Upper lobe of left lung (tissue), 6 donors: ENCODE measurements around the gene LRRN2. TPM values are rescaled to one million over a fixed set of nuclear protein-coding genes. Genes with fewer than 3 reads are reported as not detected.

Experiments used
- ATAC-seq, 2 donors: fragments of 200-7000 bp; cut with Tn5 transposase; one replicate each; pipeline ENCODE4 v1.9.1; 2022; ENCODE audit warnings: mild to moderate bottlenecking in 2 of 2, moderate library complexity in 2 of 2; ENCODE audit not compliant: low FRiP score in 2 of 2
- DNase-seq, 2 donors: peaks; one replicate each; pipeline ENCODE4 v3.0.0-alpha.2; 2019 to 2020
- H3K27ac ChIP-seq, 4 donors: fragments of 200-600 bp; sonication (generic); one replicate each; pipeline ENCODE4 v1.5.1; 2016 to 2019
- H3K27me3 ChIP-seq, 4 donors: fragments of 200-600 bp; sonication (generic); one replicate each; pipeline ENCODE4 v1.5.1; 2017 to 2019
- H3K36me3 ChIP-seq, 4 donors: fragments of 200-600 bp; sonication (generic); one replicate each; pipeline ENCODE4 v1.5.1; 2016 to 2019
- H3K4me1 ChIP-seq, 4 donors: fragments of 200-600 bp; sonication (generic); one replicate each; pipeline ENCODE4 v1.5.1; 2018 to 2019
- H3K4me3 ChIP-seq, 4 donors: fragments of 200-600 bp; sonication (generic); one replicate each; pipeline ENCODE4 v1.5.1; 2017 to 2019; ENCODE audit warnings: mild to moderate bottlenecking in 2 of 4, moderate library complexity in 1 of 4
- H3K9me3 ChIP-seq, 4 donors: fragments of 200-600 bp; sonication (generic); one replicate each; pipeline ENCODE4 v1.5.1; 2018 to 2019
- EP300 ChIP-seq, 4 donors: sonication (generic); formaldehyde crosslinking; IDR thresholded peaks; one replicate each; pipeline ENCODE4 v1.5.1; 2017; ENCODE audit warnings: antibody characterized with exemption in 4 of 4, control low read depth in 2 of 4
- POLR2A ChIP-seq, 4 donors: fragments of 450-650 bp; IDR thresholded peaks; one replicate each; pipeline ENCODE4 v1.5.1; 2016 to 2017; ENCODE audit warnings: antibody characterized with exemption in 4 of 4, mild to moderate bottlenecking in 2 of 4
- POLR2AphosphoS5 ChIP-seq, 2 donors: sonication (generic); formaldehyde crosslinking; IDR thresholded peaks; one replicate each; pipeline ENCODE4 v1.5.1; 2017; ENCODE audit warnings: antibody characterized with exemption in 2 of 2
- WGBS, 2 donors: methylation state at CpG; one replicate each; pipeline ENCODE4 v1.1.5; 2017 to 2018; 5-methylcytosine and 5-hydroxymethylcytosine counted together
- total RNA-seq, 6 donors: library from RNA; depleted of rRNA in 4 of 6; stranded (reverse); fragments of >200 nt in 4 of 6; gene quantifications; one replicate each; pipeline versions ENCODE4 v1.1.0 to v1.2.1, GENCODE V29; 2016 to 2021
- TF ChIP-seq, protein P1 (sequence below), 6 experiments: fragments of 450-650 bp in 4 of 6; fragments of 200-600 bp in 2 of 6; sonication (generic) in 2 of 6; IDR thresholded peaks; one replicate each; pipeline ENCODE4 v1.5.1; 2016 to 2019; ENCODE audit warnings: antibody characterized with exemption in 6 of 6
- donor health status: DM: no; HTN: no; CAD: no; lungs with moderate emphysema.
- donor health status: DM: no; HTN: yes; CAD: no; lungs with severe emphysema.

LRRN2 gene
- total RNA-seq, 6 donors from 2014 or later, result 0.61 to 4.2 (median 2.6) TPM; not detected in 1

- TF ChIP-seq, protein P1, sequence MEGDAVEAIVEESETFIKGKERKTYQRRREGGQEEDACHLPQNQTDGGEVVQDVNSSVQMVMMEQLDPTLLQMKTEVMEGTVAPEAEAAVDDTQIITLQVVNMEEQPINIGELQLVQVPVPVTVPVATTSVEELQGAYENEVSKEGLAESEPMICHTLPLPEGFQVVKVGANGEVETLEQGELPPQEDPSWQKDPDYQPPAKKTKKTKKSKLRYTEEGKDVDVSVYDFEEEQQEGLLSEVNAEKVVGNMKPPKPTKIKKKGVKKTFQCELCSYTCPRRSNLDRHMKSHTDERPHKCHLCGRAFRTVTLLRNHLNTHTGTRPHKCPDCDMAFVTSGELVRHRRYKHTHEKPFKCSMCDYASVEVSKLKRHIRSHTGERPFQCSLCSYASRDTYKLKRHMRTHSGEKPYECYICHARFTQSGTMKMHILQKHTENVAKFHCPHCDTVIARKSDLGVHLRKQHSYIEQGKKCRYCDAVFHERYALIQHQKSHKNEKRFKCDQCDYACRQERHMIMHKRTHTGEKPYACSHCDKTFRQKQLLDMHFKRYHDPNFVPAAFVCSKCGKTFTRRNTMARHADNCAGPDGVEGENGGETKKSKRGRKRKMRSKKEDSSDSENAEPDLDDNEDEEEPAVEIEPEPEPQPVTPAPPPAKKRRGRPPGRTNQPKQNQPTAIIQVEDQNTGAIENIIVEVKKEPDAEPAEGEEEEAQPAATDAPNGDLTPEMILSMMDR (IDR thresholded peaks at IDR 0.05), result no peak
- TF ChIP-seq EP300 (IDR thresholded peaks at IDR 0.05) (no peak), POLR2AphosphoS5 (IDR thresholded peaks at IDR 0.05) (no peak), POLR2A (IDR thresholded peaks at IDR 0.05) (no peak)
- Histone ChIP-seq H3K27me3 (no peaks in the 10 kb centered on the region), H3K4me3 (no peak overlapping the region), H3K27ac (no peak overlapping the region), H3K4me1 (no peaks in the 10 kb centered on the region), H3K9me3 (no peaks in the 10 kb centered on the region), H3K36me3 (no peaks in the 10 kb centered on the region)
- 87 to 91% methylated on average over 5 of the region's 5 CpGs for WGBS, 2 donors
- DNase-seq (no peak), ATAC-seq (no peak)
Observed at GRCh38 chr1:204600203-204600602, 85.3 kb downstream of the LRRN2 start.

DNA sequence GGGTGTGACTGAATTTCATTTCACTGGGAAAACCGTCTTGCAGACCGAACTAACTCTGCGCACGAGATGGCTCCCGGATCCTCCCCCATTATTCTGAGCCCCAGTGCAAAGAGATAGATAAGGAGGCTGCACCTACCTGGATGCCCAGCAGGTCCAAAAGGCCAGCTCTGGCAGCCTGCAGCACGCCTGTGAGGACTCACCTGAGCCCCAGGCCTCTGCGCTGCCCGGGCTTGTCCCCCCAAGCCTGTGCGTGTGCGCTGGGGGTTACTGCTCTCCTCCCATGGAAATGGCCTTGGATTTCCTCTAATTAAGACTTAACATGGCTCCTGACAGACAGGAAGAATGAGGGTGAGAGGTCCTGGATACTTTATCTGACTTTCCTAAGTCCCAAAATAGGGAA is 85.9 kb downstream of the LRRN2 start:
- no peaks in the 10 kb centered on the region for H3K9me3 ChIP-seq
- H3K4me1 ChIP-seq, result no peaks in the 10 kb centered on the region
- no peak overlapping the region for H3K4me3 ChIP-seq
- H3K36me3 ChIP-seq, result no peaks in the 10 kb centered on the region
- DNase-seq (peak in 1 of 2 donors; percentile 40), ATAC-seq (no peak)
- TF ChIP-seq POLR2A (IDR thresholded peaks at IDR 0.05) (no peak), POLR2AphosphoS5 (IDR thresholded peaks at IDR 0.05) (no peak), EP300 (IDR thresholded peaks at IDR 0.05) (no peak)
- TF ChIP-seq, protein P1 (IDR thresholded peaks at IDR 0.05), result no peak
- H3K27me3 ChIP-seq, result no peaks in the 10 kb centered on the region
- 85 to 87% methylated on average over 8 to 10 of the region's 10 CpGs for WGBS, 2 donors
- H3K27ac ChIP-seq, result no peak overlapping the region

DNA sequence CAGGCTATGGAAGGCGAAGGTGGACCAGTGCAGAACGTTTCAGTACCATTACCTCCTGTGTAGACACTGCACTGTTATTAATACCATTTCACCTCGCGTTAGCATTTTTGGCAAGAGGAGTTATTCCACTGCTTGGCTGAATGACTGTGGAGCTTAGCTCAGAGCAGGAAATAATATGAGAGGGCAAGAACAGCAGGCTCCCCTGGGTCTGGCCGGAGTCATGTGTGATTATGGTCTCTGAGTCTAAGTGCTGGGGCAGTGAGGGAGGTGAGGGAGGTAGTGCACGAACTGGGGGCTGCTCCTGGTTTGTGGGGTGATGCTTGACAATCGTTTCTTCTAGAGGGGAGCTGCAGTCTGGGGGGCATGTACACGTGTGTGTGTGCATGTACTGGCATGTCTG is 86.4 kb downstream of the LRRN2 start:
- Histone ChIP-seq H3K9me3 (no peaks in the 10 kb centered on the region), H3K27me3 (no peaks in the 10 kb centered on the region), H3K4me3 (no peak overlapping the region), H3K27ac (no peak overlapping the region), H3K36me3 (no peaks in the 10 kb centered on the region), H3K4me1 (no peaks in the 10 kb centered on the region)
- ATAC-seq, result no peak
- TF ChIP-seq, protein P1 (IDR thresholded peaks at IDR 0.05), result no peak
- TF ChIP-seq POLR2A (IDR thresholded peaks at IDR 0.05) (no peak), EP300 (IDR thresholded peaks at IDR 0.05) (no peak), POLR2AphosphoS5 (IDR thresholded peaks at IDR 0.05) (no peak)
- 78 to 81% methylated on average over 8 of the region's 8 CpGs for WGBS, 2 donors
- no peak for DNase-seq

GRCh38 chr1:204598319-204598969 is 87.1 kb downstream of the LRRN2 start:
- H3K36me3 ChIP-seq, result no peaks in the 10 kb centered on the region
- no peak overlapping the region for H3K4me3 ChIP-seq
- DNase-seq, result no peak
- no peaks in the 10 kb centered on the region for H3K27me3 ChIP-seq
- no peak for ATAC-seq
- H3K27ac ChIP-seq, result no peak overlapping the region
- WGBS, 2 donors, result 72 to 81% methylated on average over 4 of the region's 4 CpGs
- TF ChIP-seq POLR2AphosphoS5 (IDR thresholded peaks at IDR 0.05) (no peak), POLR2A (IDR thresholded peaks at IDR 0.05) (no peak), EP300 (IDR thresholded peaks at IDR 0.05) (no peak)
- TF ChIP-seq, protein P1 (IDR thresholded peaks at IDR 0.05), result no peak
- H3K9me3 ChIP-seq, result no peaks in the 10 kb centered on the region
- H3K4me1 ChIP-seq, result no peaks in the 10 kb centered on the region
